GM19351 (cell line): ENCODE measurements around the gene LRRC4C.

Experiments used
- ATAC-seq: cut with Tn5 transposase; IDR thresholded peaks from one replicate; pipeline ENCODE4 v1.9.1; 2021; ENCODE audit warnings: mild to moderate bottlenecking, moderate library complexity; ENCODE audit not compliant: unreplicated experiment

Gene LRRC4C

DNA sequence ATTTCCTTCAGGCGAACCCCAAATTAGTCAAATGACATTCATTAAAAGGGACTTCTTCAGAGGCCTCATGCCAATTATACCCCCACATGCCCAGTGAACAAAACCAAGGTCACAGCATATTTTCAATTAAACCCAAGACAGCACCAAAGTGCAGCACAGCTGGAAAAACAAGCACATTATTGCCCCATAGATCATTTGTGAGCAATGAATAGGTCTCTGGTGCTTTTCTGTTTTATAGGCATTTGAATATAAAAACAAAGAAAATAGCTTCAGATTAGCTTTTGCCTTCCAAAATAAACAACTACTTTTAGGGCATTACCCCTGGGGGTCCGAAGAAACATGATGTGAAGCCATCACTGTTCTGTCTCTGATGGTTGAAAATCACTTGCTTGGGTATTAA is 1319.9 kb downstream of the LRRC4C start:
- ATAC-seq: no peak

DNA sequence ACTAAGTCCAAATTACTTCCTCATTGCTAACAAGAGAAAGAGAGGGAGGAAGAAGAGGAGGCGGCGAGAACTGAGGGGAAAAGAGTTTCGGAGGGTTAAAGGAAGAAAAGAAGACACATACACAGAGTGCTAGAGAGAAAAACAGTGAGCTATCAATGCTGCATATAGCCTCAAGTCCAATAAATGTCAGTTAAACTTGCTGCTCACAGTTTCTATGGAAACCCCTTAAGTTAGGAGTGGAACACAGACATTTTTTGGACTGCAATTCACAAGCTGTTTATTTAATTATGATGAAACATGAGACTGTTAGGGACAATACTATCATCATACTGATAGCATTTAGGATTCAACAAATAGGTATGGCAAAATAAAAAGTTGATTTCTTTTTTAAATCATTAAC is 1320.4 kb downstream of the LRRC4C start:
- ATAC-seq: no peak

DNA sequence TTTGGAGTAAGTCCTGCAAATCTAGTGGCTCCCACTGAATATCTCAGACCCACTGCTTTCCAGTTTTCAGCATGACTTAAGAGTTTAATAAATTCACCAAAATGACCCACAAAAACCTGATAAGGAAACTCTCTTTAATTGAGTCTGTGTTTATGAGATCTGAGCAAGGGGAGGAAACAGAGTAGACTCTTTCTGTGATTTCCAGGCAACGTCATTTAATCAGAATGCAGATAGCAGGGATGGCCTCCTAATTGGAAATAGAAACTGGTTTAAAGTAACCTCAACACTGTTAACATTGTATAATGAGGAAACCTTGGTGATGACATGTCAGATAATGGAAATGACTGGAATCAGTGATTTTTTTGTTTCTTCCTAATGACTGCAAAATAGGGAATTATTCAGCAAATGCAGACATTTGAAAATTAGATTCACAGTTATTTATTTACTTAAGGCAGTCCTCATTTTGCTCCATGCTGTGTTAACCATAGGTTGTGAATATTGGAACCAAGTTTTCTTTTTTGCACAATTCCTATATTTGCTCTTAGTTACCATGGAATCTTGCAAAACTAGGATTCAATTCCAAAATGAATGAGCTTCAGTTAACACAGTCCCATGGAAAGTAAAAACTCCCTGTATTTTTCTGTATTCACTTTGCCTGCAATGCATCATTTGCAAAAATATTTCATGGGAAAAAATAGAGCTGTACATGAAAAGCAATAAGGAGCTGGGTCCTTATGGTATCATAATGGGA is 1324.5 kb downstream of the LRRC4C start:
- ATAC-seq: no peak

DNA sequence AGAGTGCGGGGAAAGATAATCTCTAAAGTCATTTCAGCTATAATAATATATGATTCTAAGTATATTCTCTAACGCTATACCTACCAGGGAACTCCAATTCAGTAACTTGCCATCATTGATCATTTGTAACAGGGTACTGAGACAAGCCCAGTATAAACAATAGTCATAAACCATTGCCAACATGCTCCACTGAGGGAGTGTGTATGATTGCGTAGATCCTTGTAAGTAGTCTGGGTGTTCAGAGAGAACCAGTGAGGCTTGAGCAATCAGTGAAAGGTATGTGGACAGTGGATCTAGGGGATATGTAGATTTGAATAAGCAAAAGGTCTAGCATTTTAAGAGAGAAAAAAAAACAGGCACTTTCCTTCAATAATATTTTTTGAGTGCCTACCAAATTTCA is 1326.0 kb downstream of the LRRC4C start:
- ATAC-seq: no peak

DNA sequence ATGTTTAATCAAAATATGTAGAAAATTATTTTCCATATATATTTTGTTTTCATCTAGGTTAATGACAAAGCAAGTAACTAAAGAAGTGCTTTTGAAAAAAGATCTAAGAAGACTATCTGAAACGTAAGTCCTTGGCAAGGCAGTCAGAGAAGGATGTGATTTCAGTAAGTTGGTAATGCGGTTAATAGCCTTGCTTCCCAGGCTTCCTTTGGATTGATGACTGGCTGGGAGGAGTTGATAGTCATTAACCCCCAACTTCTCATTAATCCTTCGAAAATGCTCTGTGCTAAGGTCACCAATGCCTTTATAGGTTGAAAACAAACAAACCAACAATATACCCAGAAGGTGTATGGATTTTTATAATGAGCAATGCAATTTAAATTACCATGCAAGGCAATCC is 1326.5 kb downstream of the LRRC4C start:
- ATAC-seq: no peak

DNA sequence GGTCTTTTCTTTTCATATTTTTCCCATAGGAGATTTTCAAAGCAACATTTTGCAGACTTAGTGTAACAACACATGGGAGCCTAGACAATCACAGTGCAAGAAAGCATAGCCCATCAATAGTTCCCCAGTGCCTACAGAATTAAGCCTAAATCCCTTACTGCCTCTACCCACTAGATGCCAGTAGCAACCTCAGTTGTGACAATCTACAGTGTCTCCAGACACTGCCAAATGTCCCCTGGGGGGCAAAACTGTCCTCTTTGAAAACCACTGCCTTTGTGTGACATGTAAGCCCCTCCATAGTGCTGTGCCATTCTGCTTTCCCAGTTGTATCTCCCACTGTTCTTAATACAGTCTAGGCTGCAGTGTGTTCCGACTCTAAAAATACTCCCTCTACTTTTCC is 1329.0 kb downstream of the LRRC4C start:
- ATAC-seq: no peak

DNA sequence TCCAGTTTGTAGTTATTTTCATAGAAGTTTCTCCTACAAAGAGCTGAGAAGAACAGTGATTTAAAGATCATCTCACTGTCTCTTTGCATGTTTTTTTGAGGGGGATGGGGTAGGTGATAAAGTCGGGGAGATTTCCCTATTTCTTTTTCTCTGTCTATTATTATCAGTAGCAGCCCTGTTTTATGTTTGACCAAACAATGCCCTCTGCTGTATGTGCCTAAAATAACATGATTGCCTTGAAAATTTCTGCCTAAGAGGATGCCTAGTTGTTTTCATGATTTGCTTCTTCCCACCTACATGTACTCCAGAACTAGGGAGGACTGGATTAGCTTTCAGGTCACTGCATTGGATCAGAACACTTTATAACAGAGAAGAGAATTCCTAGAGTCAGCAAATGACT is 1330.2 kb downstream of the LRRC4C start:
- ATAC-seq: no peak

DNA sequence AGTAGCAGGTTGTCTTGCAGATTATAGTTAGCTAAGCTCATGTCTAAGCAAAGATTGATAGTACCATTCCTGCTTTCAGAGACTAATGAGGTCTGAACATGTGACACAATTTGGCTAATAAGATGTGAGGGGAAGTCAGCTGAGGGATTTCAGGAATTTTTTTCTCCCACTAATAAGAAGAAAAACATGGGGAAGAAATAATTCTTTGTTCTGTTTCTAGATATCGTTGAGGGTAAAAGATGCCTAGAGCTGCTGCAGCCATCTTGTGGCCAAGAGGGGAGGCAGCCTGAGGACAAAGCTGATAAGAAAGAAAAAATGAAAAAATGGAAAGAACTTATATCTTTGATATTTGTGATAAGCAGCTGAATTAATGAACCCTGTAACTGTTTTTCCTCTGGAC is 1334.4 kb downstream of the LRRC4C start:
- no peak for ATAC-seq

DNA sequence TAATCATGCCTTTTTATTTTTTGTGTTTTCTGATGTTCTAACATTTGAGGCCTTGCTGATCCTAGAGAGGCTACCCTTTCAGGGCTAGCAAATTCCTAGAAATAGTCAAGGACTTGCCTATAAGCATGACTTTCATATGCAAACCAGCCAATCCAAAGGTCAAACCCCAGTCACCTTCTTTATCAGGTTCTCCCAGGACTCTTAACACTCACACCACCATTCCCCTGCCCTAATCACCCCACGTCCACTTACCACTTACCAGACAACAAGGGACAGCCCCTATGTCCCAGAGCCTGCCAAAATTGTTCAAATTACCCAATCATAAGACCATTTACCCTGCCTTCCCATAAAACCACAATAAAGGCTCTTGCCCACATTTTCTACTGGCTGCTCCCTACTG is 1339.8 kb downstream of the LRRC4C start:
- ATAC-seq: no peak

DNA sequence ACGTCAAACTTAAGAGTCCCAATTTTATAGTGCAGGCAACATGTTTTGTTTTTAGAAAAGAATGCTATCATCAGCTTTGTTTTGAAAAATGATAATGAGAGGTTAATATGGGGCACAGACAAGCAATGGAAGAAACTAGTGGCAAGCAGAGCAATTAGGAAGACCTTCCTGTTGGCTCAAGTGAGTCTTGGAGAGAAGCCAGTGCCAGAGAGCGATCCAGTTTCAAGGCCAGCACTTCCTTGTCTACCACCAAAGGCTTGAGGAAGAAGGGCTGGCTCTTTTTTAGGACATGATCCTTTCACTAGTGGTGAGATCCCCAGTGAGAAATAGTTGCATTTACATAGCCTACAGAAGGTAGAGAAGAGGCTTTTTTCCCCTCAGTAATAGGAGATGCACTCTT is 1340.7 kb downstream of the LRRC4C start:
- no peak for ATAC-seq

DNA sequence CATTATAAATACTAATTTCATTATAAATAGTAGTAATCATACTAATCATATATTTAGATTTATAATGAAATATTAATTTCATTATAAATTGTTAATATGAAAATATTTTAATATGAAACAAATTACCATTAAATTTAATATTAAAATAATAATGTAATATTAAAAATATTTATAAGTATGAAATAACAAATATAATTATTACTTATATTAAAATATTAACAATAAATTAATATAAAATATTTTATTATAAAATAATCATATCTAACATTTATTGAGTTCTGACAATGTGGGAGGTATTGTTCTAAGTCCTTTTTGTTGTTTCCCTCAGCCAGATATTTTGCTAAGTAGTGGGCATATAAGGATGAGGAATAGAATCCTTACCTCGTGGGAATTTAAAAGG is 1341.4 kb downstream of the LRRC4C start:
- ATAC-seq: no peak

DNA sequence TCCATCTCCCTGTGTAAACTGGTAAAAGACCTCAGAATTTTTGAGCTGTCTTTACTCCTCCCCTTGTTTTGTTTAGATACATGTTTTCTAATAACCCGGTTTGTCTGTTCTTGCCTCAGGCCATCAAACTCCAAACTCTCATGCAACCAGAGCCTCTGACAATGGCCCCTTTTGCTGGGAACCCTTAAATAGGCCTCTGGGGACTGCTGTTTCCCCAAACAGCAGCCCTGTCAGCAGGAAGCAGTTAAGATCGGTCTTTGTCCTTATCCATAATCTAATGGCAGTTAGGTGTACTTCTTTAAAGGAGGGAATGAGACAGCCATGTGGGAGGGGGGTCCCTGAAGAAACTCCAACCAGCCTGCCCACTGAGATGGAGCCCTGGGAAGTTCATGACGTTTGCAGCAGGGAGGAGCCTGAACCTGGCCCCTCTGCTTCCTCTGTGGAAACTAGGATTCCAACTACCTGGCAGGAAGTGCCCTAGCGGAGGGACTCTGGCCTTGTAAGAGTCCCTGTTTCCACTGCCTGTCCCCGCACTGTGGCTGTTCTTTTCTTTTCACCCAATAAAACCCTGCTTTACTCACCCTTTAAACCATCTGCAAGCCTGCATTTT is 1354.4 kb downstream of the LRRC4C start:
- no peak for ATAC-seq

DNA sequence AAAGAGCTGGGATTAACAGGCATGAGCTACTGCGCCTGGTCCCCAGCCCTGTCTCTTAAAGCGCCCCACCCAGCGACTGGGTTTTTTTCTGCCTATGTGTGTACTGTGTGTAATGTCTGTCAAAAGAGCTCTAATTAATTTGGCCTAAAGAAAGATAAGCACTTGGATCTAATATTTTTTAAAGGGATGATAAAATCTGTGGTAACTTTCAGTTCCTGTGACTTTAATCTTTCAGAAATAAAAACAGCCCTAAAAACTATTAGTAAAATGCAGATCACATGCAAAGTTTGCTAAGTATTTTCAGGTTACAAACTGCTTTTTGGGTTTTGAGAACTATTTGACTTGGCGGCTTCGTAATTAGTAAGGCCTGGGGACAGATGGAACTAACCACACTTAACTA is 1358.7 kb downstream of the LRRC4C start:
- no peak for ATAC-seq

DNA sequence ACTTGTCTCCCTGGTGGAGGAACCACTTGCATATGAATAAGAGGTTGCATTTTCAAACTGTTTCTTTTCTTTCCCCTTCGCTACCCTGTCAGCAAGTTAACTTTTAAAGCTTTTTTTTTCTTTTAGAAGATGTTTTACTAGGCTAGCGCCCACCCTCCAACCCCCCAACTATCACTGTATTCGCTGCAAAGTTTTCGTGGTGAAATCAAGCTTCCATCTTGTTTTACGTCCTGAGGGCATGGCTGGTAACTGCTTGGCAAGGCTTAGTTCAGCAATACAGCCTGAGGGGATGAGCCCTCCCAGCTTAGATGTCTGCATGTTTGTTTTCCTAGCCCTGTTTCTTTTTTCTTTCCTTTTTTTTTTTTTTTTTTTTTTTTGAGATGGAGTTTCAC is 1359.3 kb downstream of the LRRC4C start:
- ATAC-seq: no peak

DNA sequence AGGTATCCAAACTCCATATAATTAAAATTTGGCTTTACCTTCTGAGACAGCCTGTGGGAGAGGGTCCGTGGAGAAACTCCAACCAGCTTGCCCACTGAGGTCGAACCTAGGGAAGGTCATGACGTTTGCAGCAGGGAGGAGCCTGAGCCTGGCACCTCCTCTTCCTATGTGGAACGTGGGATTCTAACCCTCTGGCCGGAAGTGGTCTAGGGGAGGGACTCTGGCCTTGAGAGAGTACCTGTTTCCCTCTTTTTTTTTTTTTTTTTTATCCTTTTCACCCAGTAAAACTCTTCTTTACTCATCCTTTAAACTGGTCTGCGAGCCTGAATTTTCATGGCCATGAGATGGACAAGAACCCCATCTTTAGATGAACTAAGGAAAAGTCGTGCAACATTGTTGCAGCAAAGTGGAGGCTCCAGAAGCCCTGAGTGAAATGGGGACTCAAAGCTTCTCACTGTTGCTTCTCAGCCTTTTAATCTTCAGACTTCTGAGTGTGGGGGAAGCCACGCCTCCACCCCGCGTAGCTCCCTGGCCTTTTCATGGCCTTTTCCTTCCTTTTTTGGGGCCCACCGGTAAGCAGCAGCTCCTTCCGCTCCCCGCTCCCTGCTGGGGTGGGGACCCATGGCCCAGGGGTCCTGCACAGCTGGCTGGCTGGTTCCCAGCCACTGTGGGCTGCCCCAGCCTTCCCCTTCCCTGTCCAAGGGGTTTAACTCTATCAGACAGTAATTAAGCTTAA is 1359.9 kb downstream of the LRRC4C start:
- no peak for ATAC-seq

DNA sequence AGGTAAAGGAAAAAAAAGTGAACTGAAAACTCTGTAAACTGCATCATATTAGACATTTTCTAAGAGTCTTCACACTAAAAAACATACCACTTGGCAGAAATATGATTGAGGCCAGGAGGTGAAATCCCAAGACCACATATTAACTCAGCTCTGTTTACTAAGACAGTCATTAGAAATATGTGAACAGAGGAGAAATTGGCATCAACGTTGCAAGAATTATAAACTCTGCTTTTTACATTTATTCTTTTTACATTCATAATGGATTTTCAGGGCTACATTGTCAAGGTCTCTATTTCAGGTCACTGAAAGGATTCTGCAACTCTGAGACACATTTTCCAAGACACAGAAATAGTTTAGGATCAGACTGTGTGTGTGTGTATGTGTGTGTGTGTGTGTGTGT is 1364.0 kb downstream of the LRRC4C start:
- ATAC-seq: no peak

DNA sequence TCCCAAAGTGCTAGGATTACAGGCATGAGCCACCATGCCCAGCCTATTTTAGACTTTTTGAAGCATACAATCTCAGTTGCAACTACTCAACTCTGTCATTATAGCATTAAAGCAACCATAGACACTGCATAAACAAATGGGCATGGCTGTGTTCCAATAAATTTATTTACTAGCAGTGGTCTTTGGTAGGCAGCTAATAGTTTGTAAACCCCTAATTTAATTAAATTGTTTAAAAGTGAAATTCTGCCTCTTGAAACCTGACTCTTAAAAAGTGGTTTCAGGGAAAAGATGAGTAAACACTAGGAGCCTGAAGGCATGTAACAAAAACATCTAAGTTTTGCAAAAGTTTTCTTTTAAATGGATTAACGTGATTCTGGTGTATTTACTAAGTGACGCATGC is 1364.5 kb downstream of the LRRC4C start:
- ATAC-seq: no peak

DNA sequence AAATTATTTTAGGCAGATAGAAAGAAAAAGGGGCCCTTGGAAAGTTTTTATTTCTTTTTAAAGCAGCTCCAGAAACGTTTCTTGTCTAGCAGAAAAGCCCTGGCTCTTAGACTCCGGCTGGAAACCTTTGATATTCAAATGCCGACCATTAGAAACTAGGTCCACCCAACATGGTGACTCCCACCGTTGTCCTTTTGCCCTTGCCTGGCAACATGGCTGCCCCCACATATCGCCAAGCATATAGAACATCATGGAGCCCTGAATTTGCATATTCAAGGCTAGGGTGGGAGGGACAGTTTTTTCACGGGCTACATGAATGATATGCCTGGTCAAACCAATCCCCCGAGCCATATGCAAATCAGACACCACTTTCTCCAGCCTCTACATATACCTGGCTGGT is 1379.0 kb downstream of the LRRC4C start:
- ATAC-seq: no peak
